GM13976 (cell line): ENCODE measurements around the gene LRRC4B.

Experiments used
- DNase-seq: peaks from one replicate; pipeline ENCODE4 v3.0.0; 2012; ENCODE audit warnings: low spot score
- in situ Hi-C: fragments of 300-500 bp; cut with MboI; formaldehyde crosslinking; loops from one replicate; pipeline ENCODE4 v1.12.0; 2022; ENCODE audit warnings: low sequenced_read_pairs, mixed read lengths, inconsistent platforms; ENCODE audit not compliant: unreplicated experiment
- TF ChIP-seq, protein P1 (sequence below): IDR thresholded peaks from 2 replicates; pipeline ENCODE4 v1.5.1; 2012; ENCODE audit warnings: borderline replicate concordance, mild to moderate bottlenecking; ENCODE audit not compliant: insufficient read depth; ENCODE audit errors: extremely low read depth, missing control alignments, control extremely low read depth

LRRC4B gene

DNA sequence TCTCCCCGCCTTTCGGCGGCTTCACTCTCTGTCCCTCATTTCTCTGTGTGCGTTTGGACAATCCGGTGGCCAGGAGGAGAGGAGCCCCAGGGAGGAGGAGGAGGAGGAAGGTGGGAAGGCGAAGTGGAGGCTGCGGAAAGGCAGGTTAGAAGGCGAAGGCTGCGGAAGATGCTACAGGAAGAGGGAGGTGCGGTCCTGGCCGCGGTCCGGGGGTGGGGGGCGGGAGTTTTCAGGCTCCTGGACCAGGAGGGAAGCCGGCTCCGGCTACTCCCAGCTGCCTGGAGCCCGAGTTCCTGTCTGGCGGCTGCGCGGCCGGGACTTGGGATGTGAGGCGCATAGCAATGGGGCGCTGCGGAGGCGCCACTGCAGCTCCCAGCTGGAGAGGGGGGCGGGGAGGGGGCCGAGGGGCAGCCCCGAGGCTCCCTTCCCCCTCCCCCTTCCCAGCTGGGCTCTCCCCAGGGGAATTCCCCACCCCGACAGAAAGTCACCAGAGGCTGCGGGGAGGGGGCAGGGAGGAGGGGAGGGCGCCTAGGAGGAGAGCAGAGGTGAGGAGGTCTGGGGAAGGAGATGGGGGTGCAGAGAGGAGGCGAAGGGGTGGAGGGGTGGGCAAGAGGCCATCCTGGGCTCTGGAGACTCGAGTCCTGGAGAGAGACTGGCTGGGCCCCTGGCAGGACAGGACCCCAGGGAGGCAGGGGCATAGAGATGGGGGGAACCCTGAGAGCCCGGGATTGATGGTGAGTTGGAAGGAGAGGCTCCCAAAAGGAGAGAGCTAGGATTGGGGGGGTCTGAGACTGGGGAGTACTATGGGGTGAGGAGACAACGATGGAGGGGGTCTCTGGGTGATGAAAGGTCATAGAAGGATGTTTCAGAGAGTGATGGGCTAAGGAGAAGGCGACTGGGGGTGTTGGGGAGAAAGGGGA lies 2.0 kb downstream of the LRRC4B start:
- in situ Hi-C loops: no loop called here
- TF ChIP-seq, protein P1, sequence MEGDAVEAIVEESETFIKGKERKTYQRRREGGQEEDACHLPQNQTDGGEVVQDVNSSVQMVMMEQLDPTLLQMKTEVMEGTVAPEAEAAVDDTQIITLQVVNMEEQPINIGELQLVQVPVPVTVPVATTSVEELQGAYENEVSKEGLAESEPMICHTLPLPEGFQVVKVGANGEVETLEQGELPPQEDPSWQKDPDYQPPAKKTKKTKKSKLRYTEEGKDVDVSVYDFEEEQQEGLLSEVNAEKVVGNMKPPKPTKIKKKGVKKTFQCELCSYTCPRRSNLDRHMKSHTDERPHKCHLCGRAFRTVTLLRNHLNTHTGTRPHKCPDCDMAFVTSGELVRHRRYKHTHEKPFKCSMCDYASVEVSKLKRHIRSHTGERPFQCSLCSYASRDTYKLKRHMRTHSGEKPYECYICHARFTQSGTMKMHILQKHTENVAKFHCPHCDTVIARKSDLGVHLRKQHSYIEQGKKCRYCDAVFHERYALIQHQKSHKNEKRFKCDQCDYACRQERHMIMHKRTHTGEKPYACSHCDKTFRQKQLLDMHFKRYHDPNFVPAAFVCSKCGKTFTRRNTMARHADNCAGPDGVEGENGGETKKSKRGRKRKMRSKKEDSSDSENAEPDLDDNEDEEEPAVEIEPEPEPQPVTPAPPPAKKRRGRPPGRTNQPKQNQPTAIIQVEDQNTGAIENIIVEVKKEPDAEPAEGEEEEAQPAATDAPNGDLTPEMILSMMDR: no peak
- DNase-seq: peak; percentile 75

DNA sequence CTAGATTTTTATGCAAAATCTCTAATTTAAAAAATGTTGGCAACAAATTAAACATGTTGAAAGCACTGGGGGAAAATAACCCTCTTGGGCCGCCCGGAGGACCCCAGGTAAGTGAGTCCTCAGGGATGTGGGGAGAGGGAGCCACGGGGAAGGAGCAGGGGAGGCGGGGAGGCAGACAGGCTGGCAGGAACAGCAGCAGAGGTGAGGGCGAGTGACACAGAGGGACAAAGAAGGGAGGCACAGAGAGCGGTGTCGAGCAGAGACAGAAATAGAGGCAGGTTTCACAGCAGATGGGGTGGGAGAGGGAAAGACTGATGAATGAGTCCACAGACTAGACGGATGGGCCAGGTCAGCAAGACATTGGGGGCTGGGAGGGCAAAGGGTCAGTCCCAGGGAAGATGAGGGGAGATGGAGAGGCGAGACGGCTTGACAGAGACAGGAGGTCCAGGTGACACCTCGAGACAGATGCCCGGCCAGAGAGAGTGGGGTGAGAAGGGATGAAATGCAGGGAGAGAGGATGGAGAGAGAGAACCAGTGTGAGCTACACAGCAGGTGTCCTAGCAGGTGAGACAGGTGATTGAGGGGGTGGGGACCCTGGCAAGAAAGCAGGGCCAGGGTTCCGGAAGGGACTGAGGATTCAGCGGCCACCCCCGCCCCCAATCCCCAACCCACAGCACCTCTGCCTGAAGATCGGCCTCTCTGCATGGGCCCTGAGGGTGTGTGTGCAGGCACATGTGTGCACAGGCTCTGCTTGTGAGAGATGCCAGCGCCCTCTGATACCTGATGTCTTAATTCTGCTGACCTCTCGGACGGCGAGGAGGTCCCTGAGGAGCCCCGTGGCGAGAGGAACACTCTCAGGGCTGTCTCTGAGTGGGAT lies 3.8 kb downstream of the LRRC4B start:
- DNase-seq: no peak
- TF ChIP-seq, protein P1: no peak

GRCh38 chr19:50563597-50563996 lies 4.6 kb downstream of the LRRC4B start:
- in situ Hi-C loops: no loop called here
- TF ChIP-seq, protein P1: no peak
- no peak for DNase-seq

More for the DNA sequence above, 3.8 kb downstream of the LRRC4B start:
- in situ Hi-C loops: no loop called here

DNA sequence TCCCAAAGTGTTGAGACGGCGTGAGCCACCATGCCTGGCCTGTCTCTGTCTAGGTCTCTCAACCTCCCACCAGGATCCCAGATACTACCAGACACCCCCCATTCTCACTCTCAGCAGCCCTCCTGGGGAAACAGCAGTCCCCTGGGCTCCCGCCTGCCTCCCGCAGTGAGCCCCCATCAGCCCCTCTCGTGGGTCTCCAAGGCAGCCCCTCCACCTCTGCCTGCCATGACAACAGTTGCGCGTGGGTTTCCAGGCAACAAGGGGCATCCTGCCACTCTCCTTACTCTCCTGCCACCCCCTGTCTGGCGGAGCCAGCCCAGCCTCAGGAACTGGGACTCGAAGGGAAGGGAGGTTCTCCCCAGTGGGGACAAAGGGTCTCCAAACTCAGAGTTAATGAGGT lies 5.2 kb downstream of the LRRC4B start:
- in situ Hi-C loops: no loop called here
- DNase-seq: no peak
- TF ChIP-seq, protein P1: no peak

DNA sequence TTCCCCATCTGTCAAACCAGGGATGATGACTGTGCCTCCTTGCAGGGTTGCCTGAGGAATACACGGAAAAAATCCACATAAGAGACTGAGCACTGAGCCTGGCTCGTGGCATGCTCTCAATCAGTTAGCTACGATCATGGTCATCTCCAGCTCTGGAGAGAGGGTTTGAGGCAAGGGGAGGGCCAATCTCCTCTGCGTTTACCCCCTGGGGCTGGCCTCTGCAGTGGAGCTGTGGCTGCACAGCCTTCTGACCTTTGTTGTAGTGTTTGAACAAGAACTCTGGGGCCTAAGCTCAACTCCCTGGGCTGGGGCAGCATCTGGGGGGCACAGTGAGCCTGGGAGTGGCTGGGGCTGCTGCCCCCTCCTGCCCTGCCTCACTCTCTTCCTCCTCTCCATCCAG lies 5.9 kb downstream of the LRRC4B start:
- in situ Hi-C loops: no loop called here
- no peak for DNase-seq
- TF ChIP-seq, protein P1: no peak

DNA sequence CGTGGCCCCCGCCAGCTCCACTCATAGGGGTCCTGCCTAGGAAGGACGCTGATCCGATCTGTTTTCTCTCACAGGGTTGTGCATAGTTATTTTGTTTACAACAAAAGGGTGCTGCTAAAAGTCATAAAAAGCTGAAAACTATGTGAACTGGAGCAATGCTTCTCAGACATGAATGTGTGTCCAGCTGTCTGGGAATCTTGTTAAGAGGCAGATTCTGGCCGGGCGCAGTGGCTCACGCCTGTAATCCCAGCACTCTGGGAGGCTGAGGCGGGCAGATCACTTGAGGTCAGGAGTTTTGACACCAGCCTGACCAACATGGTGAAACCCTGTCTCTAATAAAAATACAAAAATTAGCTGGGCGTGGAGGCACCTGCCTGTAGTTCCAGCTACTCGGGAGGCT lies 8.6 kb downstream of the LRRC4B start:
- TF ChIP-seq, protein P1: no peak
- in situ Hi-C loops: no loop called here
- no peak for DNase-seq
